ENCODE data around the gene MACROH2A2.

Gene MACROH2A2

DNA sequence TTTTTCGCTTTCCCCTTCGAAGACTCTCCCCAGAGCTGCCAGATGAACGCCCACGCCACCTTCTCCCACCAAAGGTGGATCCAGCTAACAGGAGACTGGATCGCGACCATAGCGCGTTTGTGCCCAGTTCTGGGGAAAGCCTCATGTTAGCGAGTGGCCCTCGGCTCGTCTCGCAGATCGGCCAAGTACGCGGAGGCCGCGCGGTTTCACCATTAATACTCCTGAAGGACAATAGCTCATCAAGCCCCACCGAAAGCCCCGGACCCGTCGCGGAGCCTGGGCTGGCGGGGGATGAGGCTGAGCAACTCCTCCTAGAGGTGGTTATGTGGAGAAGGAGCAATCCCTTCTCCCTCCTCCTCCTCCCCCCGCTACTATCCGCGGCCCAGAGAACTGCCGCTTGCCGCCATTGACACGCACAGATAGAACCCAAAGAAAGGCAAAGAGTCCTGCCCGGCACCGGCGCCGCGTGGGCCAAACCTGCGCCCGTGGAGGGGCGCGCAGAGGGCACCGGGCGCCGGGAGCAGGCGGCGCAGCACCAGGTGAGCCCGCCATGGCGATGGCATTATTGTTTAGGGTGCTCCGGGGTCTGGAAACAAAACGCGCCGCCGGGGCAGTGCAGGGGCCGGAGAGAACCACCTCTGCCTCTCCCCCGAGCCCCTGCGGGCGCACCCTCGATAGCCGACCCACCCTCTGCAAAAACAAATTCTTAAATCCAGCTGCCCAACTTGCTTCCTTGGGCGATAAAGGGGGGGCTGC is at the start of gene MACROH2A2:
Gene MACROH2A2 (plus strand): TSS at position 385 of the 756 bp plus-strand sequence. CDS start 22,813 bp downstream, outside the sequence.
- no peak for DNase-seq (ENCODE audit: low spot score)
- TF ChIP-seq, protein P1, sequence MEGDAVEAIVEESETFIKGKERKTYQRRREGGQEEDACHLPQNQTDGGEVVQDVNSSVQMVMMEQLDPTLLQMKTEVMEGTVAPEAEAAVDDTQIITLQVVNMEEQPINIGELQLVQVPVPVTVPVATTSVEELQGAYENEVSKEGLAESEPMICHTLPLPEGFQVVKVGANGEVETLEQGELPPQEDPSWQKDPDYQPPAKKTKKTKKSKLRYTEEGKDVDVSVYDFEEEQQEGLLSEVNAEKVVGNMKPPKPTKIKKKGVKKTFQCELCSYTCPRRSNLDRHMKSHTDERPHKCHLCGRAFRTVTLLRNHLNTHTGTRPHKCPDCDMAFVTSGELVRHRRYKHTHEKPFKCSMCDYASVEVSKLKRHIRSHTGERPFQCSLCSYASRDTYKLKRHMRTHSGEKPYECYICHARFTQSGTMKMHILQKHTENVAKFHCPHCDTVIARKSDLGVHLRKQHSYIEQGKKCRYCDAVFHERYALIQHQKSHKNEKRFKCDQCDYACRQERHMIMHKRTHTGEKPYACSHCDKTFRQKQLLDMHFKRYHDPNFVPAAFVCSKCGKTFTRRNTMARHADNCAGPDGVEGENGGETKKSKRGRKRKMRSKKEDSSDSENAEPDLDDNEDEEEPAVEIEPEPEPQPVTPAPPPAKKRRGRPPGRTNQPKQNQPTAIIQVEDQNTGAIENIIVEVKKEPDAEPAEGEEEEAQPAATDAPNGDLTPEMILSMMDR (IDR thresholded peaks at IDR 0.05), result no peak
- peak within 1 kb of the TSS; percentile 94 for H3K4me3 ChIP-seq
- peak within 1 kb of the TSS in 1 of 2 donors; percentile 63 for H3K27ac ChIP-seq

DNA sequence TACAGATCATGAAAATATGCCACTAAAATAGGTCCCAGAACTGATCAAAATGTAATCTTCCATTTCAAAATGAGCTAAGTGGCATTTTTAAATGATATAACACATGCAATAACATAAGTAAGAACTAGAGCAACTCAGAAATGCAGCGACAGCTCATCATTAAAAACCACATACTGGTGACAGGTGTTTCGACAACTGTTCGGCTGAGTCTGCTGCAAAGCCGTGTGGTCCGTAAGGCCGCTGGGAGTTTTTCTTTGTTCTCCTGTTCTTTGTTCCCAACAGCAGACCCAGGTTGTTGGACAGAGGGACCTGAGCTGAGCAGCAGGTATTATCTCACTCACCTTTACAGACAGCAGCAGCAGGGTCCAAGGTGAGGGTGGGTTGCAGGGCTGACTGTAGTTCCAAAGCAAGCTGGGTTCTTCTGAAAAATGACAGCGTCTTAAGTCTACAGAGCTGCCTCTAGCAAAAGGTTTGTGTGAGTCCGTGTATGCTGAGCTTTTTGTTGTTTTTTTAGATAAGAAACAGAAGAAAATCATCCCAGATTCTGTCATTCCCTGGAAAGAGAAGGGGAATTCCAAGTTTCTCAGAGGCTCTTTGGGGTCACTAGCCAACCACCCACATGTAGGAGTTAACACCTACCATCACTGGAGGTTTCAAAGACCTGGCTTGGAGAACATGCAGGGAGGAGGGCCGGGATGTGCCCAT is 45.4 kb upstream of the MACROH2A2 start:
- DNase-seq (ENCODE audit: low spot score), result no peak
- TF ChIP-seq, protein P1 (IDR thresholded peaks at IDR 0.05), result no peak
- H3K4me3 ChIP-seq, result no peak overlapping the region
- no peak overlapping the region for H3K27ac ChIP-seq

DNA sequence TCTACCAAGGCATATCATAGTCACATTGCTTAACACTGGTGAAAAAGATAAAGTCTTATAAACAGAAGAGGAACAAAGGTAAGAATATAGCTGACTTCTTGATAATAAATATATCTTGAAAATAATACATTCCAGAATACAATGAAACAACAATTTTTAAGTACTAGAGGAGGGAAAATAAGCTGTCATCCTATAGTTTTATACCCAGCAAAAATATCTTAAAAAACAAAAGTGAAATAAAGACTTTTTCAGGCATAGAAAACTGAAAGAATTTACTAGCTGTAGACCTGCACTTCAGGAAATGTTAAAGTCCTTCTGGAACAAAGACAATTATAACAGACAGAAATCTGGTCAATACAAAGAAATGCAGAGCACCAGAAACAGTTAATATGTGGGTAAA is 21.4 kb upstream of the MACROH2A2 start:
- TF ChIP-seq, protein P1 (IDR thresholded peaks at IDR 0.05), result no peak
- no peak overlapping the region for H3K27ac ChIP-seq
- H3K4me3 ChIP-seq, result no peak overlapping the region
- DNase-seq (ENCODE audit: low spot score), result no peak

DNA sequence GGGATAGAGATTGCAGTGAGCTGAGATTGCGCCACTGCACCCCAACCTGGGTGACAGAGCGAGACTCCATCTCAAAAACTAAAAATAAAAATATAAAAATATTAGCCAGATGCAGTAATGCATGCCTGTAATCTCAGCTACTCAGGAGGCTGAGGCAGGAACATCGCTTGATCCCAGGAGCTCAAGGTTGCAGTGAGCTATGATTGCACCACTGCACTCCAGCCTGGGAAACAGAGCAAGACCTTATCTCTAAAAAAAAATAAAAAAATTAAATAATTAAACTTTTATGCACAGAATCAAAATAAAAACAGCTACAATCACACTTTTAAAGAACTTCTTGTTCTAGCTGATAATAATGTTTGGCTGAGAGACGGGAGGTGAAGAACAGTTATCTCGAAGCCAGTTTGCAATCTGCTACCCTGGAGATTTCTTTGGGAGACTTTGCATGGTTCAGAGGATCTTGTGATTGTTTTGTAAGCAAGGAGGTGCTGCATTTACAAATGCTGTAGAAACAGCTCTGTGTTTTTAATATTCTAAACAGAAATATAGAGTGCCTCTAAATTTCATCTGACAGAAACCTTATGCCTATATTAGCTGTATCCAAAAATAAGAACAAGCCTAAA is 19.9 kb upstream of the MACROH2A2 start:
- Histone ChIP-seq H3K27ac (no peak overlapping the region), H3K4me3 (no peak overlapping the region)
- no peak for DNase-seq (ENCODE audit: low spot score)
- TF ChIP-seq, protein P1 (IDR thresholded peaks at IDR 0.05), result no peak

DNA sequence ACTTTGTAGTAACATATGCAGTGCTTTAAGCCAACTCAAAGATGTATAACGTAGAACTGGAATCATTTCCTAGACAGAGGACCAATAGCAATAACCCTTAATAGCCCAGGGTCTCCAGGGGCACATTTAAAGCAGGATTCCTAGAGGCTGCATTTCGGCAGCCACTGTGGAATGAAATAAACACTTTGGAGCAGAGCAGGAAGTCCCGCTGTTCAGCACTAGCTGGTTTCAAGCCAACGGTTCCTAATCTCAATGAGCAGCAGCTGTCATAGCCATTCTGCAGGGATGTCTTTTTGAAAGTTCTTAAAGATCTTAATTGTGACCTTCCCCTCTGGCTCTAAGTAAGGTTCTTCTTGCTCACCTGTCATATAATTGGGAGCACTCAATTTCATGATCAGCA is 18.4 kb upstream of the MACROH2A2 start:
- no peak overlapping the region for H3K27ac ChIP-seq
- no peak for DNase-seq (ENCODE audit: low spot score)
- no peak overlapping the region for H3K4me3 ChIP-seq
- TF ChIP-seq, protein P1 (IDR thresholded peaks at IDR 0.05), result no peak

DNA sequence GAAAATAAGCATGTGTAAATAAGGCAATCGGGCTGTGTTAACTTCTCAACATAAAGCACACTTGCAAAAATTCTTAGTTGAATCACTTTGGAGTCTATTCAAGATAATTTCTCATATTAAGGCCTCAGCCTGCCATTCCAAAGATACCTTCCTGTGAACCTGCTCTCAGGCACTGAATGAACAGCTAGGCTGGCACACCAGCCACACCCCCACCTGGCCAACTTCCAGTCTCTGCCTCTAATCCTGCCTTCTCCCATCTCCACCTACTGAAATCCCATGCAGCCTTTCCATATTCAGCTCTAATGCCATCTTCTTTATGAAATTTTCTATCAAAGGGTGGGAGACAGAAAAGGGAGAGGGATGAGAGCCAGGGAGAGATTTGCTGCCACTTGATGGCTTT is 17.1 kb upstream of the MACROH2A2 start:
- no peak for DNase-seq (ENCODE audit: low spot score)
- TF ChIP-seq, protein P1 (IDR thresholded peaks at IDR 0.05), result no peak
- Histone ChIP-seq H3K27ac (no peak overlapping the region), H3K4me3 (no peak overlapping the region)
